K562 (cell line): ENCODE results near the gene AICDA. TPM values are rescaled to one million over a fixed set of nuclear protein-coding genes. Genes with fewer than 3 reads are reported as not detected.

Source experiments
- ATAC-seq: fragments of 200-7000 bp; cut with Tn5 transposase; 3 replicates; pipeline ENCODE4 v1.9.1; 2020; ENCODE audit warnings: moderate library complexity
- BruUV-seq: library from RNA; stranded (reverse); fragments of 400-500 nt; replicated peaks from 2 replicates; lab custom pipeline; 2021; lab: Mats Ljungman, UMichigan
- CTCF ChIA-PET: fragments of 300-600 bp; formaldehyde crosslinking; extraction: SDS; loops from one replicate; lab custom pipeline; 2021; ENCODE audit warnings: low intra/inter-chr PET ratio; lab: Yijun Ruan, JAX
- POLR2A ChIA-PET: fragments of 300-600, 350-650 bp; sonication (Branson Sonifier 250); formaldehyde crosslinking; extraction: SDS; loops from one replicate; lab custom pipeline; 2021; ENCODE audit warnings: antibody characterized with exemption, inconsistent platforms; lab: Yijun Ruan, JAX
- DNase-seq, 4 experiments: peaks; one replicate each; pipeline versions ENCODE4 v3.0.0 to v3.0.0-alpha.2; 2011 to 2018; ENCODE audit warnings: low spot score in 3 of 4, mixed read lengths in 3 of 4; ENCODE audit errors: extremely low read depth in 1 of 4
- FAIRE-seq: peaks from 2 replicates; lab custom pipeline; 2011; peaks lifted over from hg19 to GRCh38; lab: Jason Lieb, UNC
- H2AFZ ChIP-seq: 2 replicates; pipeline ENCODE4 v1.6.0; 2011; ENCODE audit warnings: low read depth, low read length, control low read depth, inconsistent platforms
- H3K27ac ChIP-seq: fragments of 200-600 bp; 3 replicates; pipeline ENCODE4 v1.8.0; 2011; ENCODE audit warnings: low read depth, mild to moderate bottlenecking, control low read depth, inconsistent platforms, low read length, moderate library complexity, mixed read lengths; ENCODE audit errors: extremely low read depth
- H3K27me3 ChIP-seq, 2 experiments: fragments of 300-600 bp in 1 of 2; 2 replicates in 1 of 2; 3 replicates in 1 of 2; pipeline versions ENCODE4 v1.6.0 to v1.8.0; 2011; ENCODE audit warnings: inconsistent platforms in 2 of 2, low read length in 2 of 2, mild to moderate bottlenecking in 1 of 2, mixed read lengths in 1 of 2, moderate library complexity in 1 of 2; ENCODE audit not compliant: control insufficient read depth in 2 of 2, insufficient read depth in 2 of 2
- H3K36me3 ChIP-seq: fragments of 300-600 bp; 3 replicates; pipeline ENCODE4 v1.8.0; 2011; ENCODE audit warnings: mild to moderate bottlenecking, low read length, inconsistent platforms; ENCODE audit not compliant: control insufficient read depth, insufficient read depth
- H3K4me1 ChIP-seq, 2 experiments: fragments of 200-600 bp in 1 of 2; replicated peaks in 1 of 2; 2 replicates in 1 of 2; 3 replicates in 1 of 2; pipeline versions ENCODE4 v1.5.1 to v1.8.0; 2011; ENCODE audit warnings: inconsistent platforms in 2 of 2, low read length in 2 of 2, mild to moderate bottlenecking in 1 of 2, mixed read lengths in 1 of 2, moderate library complexity in 1 of 2; ENCODE audit not compliant: control insufficient read depth in 2 of 2, insufficient read depth in 2 of 2
- H3K4me2 ChIP-seq: 2 replicates; pipeline ENCODE4 v1.6.1; 2011; ENCODE audit warnings: low read length, control low read depth, inconsistent platforms, mixed read lengths; ENCODE audit not compliant: insufficient read depth
- H3K4me3 ChIP-seq: fragments of 200-600 bp; sonication (generic), shearing (Covaris generic); 2 replicates; pipeline ENCODE4 v1.5.1; 2016; ENCODE audit warnings: control low read depth, inconsistent platforms
- H3K79me2 ChIP-seq: fragments of 200-600 bp; 3 replicates; pipeline ENCODE4 v1.8.0; 2011; ENCODE audit warnings: low read length, inconsistent platforms; ENCODE audit not compliant: control insufficient read depth, insufficient read depth
- H3K9ac ChIP-seq, 2 experiments: 2 replicates each; pipeline versions ENCODE4 v1.6.0 to v1.6.1; 2011; ENCODE audit warnings: low read depth in 2 of 2, low read length in 2 of 2, control low read depth in 1 of 2, inconsistent platforms in 1 of 2, mild to moderate bottlenecking in 1 of 2, mixed read lengths in 1 of 2; ENCODE audit not compliant: insufficient read depth in 1 of 2
- H3K9me1 ChIP-seq: one replicate; pipeline ENCODE4 v1.6.0; 2011; ENCODE audit warnings: inconsistent platforms, mild to moderate bottlenecking, low read length, moderate library complexity; ENCODE audit not compliant: control insufficient read depth, insufficient read depth
- H3K9me3 ChIP-seq: replicated peaks from 2 replicates; pipeline ENCODE4 v1.5.1; 2011; ENCODE audit warnings: low read depth, low read length, inconsistent platforms; ENCODE audit not compliant: control insufficient read depth, insufficient read depth
- H4K20me1 ChIP-seq: replicated peaks from 2 replicates; pipeline ENCODE4 v1.6.1; 2011; ENCODE audit warnings: low read length, inconsistent platforms, mixed read lengths; ENCODE audit not compliant: control insufficient read depth, insufficient read depth
- ATF7 ChIP-seq: fragments of 450-650 bp; IDR thresholded peaks from 2 replicates; pipeline ENCODE4 v1.7.1; 2014; ENCODE audit warnings: mild to moderate bottlenecking, moderate library complexity
- CBX8 ChIP-seq: fragments of 200-600 bp; sonication (generic); IDR thresholded peaks from 2 replicates; pipeline ENCODE4 v1.6.1; 2012; ENCODE audit warnings: borderline replicate concordance, mixed run types, low read depth, mild to moderate bottlenecking, moderate library complexity, mixed read lengths, low read length, control low read depth, inconsistent platforms; ENCODE audit not compliant: poor library complexity, severe bottlenecking; ENCODE audit errors: extremely low read depth
- CTBP1 ChIP-seq: fragments of 450-650 bp; IDR thresholded peaks from 2 replicates; pipeline ENCODE4 v1.6.1; 2016; ENCODE audit warnings: borderline replicate concordance
- EHMT2 ChIP-seq: fragments of 450-650 bp; IDR thresholded peaks from 2 replicates; pipeline ENCODE4 v1.6.1; 2018; ENCODE audit warnings: antibody characterized with exemption
- EP300 ChIP-seq: IDR thresholded peaks from 2 replicates; pipeline ENCODE4 v1.6.1; 2012; ENCODE audit warnings: low read length, improper control_type of control experiment
- RBM34 ChIP-seq: fragments of 200-400 bp; formaldehyde crosslinking; IDR thresholded peaks from 2 replicates; pipeline ENCODE4 v1.6.1; 2018; ENCODE audit warnings: low read length, borderline replicate concordance; ENCODE audit not compliant: insufficient read depth
- SMC3 ChIP-seq: conservative IDR thresholded peaks from 2 replicates; pipeline ENCODE4 v1.6.1; 2011; ENCODE audit warnings: low read depth, low read length, improper control_type of control experiment; ENCODE audit not compliant: insufficient read depth
- TAF1 ChIP-seq: IDR thresholded peaks from 2 replicates; pipeline ENCODE4 v1.6.1; 2011; ENCODE audit warnings: mild to moderate bottlenecking, low read length, moderate library complexity; ENCODE audit not compliant: insufficient read depth, control insufficient read depth, severe bottlenecking; ENCODE audit errors: extremely low read depth
- TGIF2 ChIP-seq: sonication (generic); formaldehyde crosslinking; IDR thresholded peaks from 2 replicates; pipeline ENCODE4 v1.8.1; 2022; ENCODE audit warnings: mild to moderate bottlenecking, missing genetic modification reagents, moderate library complexity
- ZNF217 ChIP-seq: sonication (generic); formaldehyde crosslinking; IDR thresholded peaks from 2 replicates; pipeline ENCODE4 v1.8.0; 2022; ENCODE audit warnings: mild to moderate bottlenecking, missing genetic modification reagents
- ZNF408 ChIP-seq: fragments of 250-450 bp; sonication (Bioruptor Pico); IDR thresholded peaks from 2 replicates; pipeline ENCODE4 v1.4.0; 2020; ENCODE audit warnings: low read depth, mild to moderate bottlenecking, moderate library complexity
- WGBS: fragments of 100-300 bp; shearing (Covaris generic); methylation state at CpG from one replicate; pipeline ENCODE4 v1.1.6; 2016; ENCODE audit warnings: low coverage, mixed read lengths; ENCODE audit not compliant: insufficient coverage; ENCODE audit errors: missing lambda C conversion rate; 5-methylcytosine and 5-hydroxymethylcytosine counted together
- in situ Hi-C: fragments of 300-500 bp; cut with MboI; formaldehyde crosslinking; loops from 4 replicates; pipeline ENCODE4 v1.15.0; 2018; ENCODE audit warnings: inconsistent platforms, mixed read lengths
- intact Hi-C: fragments of 100-400 bp; cut with micrococcal nuclease; formaldehyde crosslinking; loops from 2 replicates; pipeline ENCODE4 v1.14.2; 2022
- polyA plus RNA-seq, 8 experiments: library from polyadenylated mRNA; depleted of rRNA in 4 of 8; stranded (reverse) in 5 of 8; unstranded in 3 of 8; fragments of >200 nt; fragmentation: Nextera tagmentation in 2 of 8; fragmentation: Illumina TruSeq in 1 of 8; extraction: Ambion mirVana in 2 of 8; extraction: Trizol in 1 of 8; gene quantifications; 2 replicates each; pipeline versions ENCODE4 v1.2.1 to v1.2.3, GENCODE V29; 2011 to 2014; ENCODE audit warnings: inconsistent platforms in 1 of 8, missing spikeins in 1 of 8
- total RNA-seq, 7 experiments: library from RNA; depleted of rRNA in 6 of 7; stranded (reverse); fragments of >200 nt in 6 of 7; fragmentation: Illumina TruSeq in 2 of 7; extraction: Trizol in 2 of 7; gene quantifications; 2 replicates each; pipeline versions ENCODE4 v1.2.1 to v1.2.3, GENCODE V29; 2011 to 2021; ENCODE audit warnings: low replicate concordance in 1 of 7
- TF ChIP-seq, protein P1 (sequence below): fragments of 450-650 bp; IDR thresholded peaks from 2 replicates; pipeline ENCODE4 v1.6.1; 2016; ENCODE audit warnings: missing biosample characterization, missing genetic modification characterization
- TF ChIP-seq, protein P2 (sequence below): IDR thresholded peaks from 2 replicates; pipeline ENCODE4 v1.6.1; 2014; ENCODE audit warnings: antibody characterized with exemption
- TF ChIP-seq, protein P3 (sequence below): fragments of 450-650 bp; IDR thresholded peaks from 2 replicates; pipeline ENCODE4 v1.6.1; 2017; ENCODE audit warnings: mild to moderate bottlenecking, moderate library complexity
- TF ChIP-seq, protein P4 (sequence below): fragments of 450-650 bp; IDR thresholded peaks from 2 replicates; pipeline ENCODE4 v1.6.1; 2016; ENCODE audit warnings: low read depth, mild to moderate bottlenecking, moderate library complexity

The AICDA gene
- total and polyA plus RNA-seq, 9 of the 15 experiments (the other 6 are each of a cell fraction or from before 2014, with no cell fraction given), result not detected

DNA sequence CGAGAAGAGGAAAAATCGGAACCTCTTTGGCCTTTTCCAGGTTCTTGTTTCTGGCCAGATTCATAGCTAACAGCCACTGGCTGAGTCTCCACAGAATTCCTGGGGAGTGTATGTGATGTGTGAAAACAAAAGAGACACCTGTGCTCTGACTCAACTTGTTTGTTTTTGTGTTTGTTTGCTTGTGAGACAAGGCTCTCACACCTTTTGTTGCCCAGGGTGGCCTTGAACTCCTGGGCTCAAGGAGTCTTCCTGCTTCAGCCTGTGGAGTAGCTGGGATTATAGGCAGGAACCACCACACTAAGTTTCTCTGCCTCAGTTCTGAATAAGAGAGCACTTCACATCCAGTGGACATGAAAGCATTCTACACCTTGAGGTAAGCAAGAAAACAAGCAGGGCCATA is 27.3 kb upstream of the AICDA start:
- 0% methylated on average over 2 of the region's 2 CpGs for WGBS
- Histone ChIP-seq H4K20me1 (no peaks in the 10 kb centered on the region), H3K9me1 (no peaks in the 10 kb centered on the region), H3K4me3 (no peak overlapping the region), H3K27me3 (peaks cover 7 to 24% of the 10 kb centered on the region in 2 experiments; a peak in 4 of 5 replicates), H3K4me2 (no peak overlapping the region), H3K9me3 (no peaks in the 10 kb centered on the region), H2AFZ (no peak overlapping the region), H3K4me1 (no peaks in the 10 kb centered on the region), H3K27ac (no peak overlapping the region), H3K79me2 (no peaks in the 10 kb centered on the region), H3K9ac (no peak overlapping the region), H3K36me3 (no peaks in the 10 kb centered on the region)
- FAIRE-seq (no peak), DNase-seq (no peak), ATAC-seq (no peak)
- ChIA-PET POLR2A (no interaction called here), CTCF (no interaction called here)
- no TSS peak for BruUV-seq
- intact Hi-C loops, result no loop called here
- in situ Hi-C loops, result no loop called here
- TF ChIP-seq ZNF217 (CRISPR knock-in tag), result no peak
- no peak for TF ChIP-seq ATF7
- no peak for TF ChIP-seq EP300
- no peak for TF ChIP-seq ZNF408 (CRISPR knock-in tag)
- TF ChIP-seq, protein P1, sequence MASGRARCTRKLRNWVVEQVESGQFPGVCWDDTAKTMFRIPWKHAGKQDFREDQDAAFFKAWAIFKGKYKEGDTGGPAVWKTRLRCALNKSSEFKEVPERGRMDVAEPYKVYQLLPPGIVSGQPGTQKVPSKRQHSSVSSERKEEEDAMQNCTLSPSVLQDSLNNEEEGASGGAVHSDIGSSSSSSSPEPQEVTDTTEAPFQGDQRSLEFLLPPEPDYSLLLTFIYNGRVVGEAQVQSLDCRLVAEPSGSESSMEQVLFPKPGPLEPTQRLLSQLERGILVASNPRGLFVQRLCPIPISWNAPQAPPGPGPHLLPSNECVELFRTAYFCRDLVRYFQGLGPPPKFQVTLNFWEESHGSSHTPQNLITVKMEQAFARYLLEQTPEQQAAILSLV (tag), result no peak
- TF ChIP-seq, protein P2, sequence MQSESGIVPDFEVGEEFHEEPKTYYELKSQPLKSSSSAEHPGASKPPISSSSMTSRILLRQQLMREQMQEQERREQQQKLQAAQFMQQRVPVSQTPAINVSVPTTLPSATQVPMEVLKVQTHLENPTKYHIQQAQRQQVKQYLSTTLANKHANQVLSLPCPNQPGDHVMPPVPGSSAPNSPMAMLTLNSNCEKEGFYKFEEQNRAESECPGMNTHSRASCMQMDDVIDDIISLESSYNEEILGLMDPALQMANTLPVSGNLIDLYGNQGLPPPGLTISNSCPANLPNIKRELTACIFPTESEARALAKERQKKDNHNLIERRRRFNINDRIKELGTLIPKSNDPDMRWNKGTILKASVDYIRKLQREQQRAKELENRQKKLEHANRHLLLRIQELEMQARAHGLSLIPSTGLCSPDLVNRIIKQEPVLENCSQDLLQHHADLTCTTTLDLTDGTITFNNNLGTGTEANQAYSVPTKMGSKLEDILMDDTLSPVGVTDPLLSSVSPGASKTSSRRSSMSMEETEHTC, result no peak
- TF ChIP-seq CTBP1, result no peak
- no peak for TF ChIP-seq RBM34
- TF ChIP-seq, protein P3, sequence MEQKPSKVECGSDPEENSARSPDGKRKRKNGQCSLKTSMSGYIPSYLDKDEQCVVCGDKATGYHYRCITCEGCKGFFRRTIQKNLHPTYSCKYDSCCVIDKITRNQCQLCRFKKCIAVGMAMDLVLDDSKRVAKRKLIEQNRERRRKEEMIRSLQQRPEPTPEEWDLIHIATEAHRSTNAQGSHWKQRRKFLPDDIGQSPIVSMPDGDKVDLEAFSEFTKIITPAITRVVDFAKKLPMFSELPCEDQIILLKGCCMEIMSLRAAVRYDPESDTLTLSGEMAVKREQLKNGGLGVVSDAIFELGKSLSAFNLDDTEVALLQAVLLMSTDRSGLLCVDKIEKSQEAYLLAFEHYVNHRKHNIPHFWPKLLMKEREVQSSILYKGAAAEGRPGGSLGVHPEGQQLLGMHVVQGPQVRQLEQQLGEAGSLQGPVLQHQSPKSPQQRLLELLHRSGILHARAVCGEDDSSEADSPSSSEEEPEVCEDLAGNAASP, result no peak
- TF ChIP-seq, protein P4, sequence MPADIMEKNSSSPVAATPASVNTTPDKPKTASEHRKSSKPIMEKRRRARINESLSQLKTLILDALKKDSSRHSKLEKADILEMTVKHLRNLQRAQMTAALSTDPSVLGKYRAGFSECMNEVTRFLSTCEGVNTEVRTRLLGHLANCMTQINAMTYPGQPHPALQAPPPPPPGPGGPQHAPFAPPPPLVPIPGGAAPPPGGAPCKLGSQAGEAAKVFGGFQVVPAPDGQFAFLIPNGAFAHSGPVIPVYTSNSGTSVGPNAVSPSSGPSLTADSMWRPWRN, result no peak
- no peak for TF ChIP-seq TGIF2 (CRISPR knock-in tag)
- no peak for TF ChIP-seq TAF1
- no peak for TF ChIP-seq EHMT2
- no peak for TF ChIP-seq SMC3
- no peak for TF ChIP-seq CBX8
